ENCODE results near the gene CLEC4G.
"Not testable (repeated sequence)": the region's sequence is repeated elsewhere in the genome, so short reads cannot be mapped to it uniquely, and the experiment has no call there.

Gene CLEC4G, protein sequence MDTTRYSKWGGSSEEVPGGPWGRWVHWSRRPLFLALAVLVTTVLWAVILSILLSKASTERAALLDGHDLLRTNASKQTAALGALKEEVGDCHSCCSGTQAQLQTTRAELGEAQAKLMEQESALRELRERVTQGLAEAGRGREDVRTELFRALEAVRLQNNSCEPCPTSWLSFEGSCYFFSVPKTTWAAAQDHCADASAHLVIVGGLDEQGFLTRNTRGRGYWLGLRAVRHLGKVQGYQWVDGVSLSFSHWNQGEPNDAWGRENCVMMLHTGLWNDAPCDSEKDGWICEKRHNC

GRCh38 chr19:7732045-7732444, at the start of gene CLEC4G:
Gene CLEC4G, minus strand, starts transcription at chr19:7732110. Its CDS starts 8 bp downstream, at chr19:7732102.
- no peak for DNase-seq (ENCODE audit: low spot score)

GRCh38 chr19:7781157-7781556, 49.2 kb upstream of the CLEC4G start:
- DNase-seq (ENCODE audit: low spot score) = no peak

GRCh38 chr19:7779631-7780486, 47.9 kb upstream of the CLEC4G start:
- no peak for DNase-seq (ENCODE audit: low spot score)

- DNase-seq (ENCODE audit: low spot score) = peak; percentile 13
Measured at GRCh38 chr19:7778081-7778480, 46.2 kb upstream of the CLEC4G start.

GRCh38 chr19:7775761-7776160, 43.9 kb upstream of the CLEC4G start:
- DNase-seq (ENCODE audit: low spot score) = no peak

- no peak for DNase-seq (ENCODE audit: low spot score)
Measured at GRCh38 chr19:7773841-7774240, 41.9 kb upstream of the CLEC4G start.

DNA sequence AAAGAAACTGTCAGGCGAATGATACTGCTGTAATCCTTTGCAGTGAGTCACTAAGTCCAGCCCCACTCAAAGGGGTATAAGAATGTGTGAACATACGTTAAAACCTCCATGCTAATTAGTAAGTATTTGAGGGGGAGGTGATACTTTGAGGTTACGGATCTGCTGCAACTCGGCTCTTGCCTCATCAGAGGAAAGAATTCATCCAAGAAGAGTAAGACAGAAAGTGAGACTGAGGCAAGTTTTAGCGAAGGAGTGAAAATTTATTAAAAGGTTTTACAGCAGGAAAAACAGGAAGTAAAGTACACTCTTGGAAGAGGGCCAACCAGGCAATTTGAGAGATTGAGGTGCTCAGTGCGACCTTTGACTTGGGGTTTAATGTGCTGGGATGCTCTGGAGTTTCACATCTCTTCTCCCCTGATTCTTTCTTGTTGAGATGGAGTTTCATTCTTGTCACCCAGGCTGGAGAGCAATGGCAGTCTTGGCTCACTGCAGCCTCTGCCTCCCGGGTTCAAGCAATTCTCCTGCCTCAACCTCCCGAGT, 40.9 kb upstream of the CLEC4G start:
- peak; percentile 41 for DNase-seq (ENCODE audit: low spot score)

GRCh38 chr19:7771072-7771471, 39.2 kb upstream of the CLEC4G start:
- DNase-seq (ENCODE audit: low spot score) = no peak

DNA sequence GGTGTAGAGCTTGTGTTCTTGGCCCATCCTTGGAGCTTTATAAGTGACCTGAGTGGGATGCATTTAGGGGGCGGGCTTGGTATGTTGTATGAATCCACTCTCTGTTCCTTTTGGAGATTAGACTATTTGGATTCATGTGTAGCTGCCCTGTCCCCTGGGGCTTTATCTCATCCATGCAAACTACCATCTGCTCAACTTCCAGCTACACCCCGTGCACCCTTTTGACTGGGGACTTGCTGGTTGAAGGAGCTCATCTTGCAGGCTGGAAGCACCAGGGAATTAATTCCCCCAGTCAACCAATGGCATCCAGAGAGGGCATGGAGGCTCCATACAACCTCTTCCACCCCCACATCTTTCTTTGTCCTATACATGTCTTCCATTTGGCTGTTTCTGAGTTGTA, 37.3 kb upstream of the CLEC4G start:
- DNase-seq (ENCODE audit: low spot score) = no peak

DNA sequence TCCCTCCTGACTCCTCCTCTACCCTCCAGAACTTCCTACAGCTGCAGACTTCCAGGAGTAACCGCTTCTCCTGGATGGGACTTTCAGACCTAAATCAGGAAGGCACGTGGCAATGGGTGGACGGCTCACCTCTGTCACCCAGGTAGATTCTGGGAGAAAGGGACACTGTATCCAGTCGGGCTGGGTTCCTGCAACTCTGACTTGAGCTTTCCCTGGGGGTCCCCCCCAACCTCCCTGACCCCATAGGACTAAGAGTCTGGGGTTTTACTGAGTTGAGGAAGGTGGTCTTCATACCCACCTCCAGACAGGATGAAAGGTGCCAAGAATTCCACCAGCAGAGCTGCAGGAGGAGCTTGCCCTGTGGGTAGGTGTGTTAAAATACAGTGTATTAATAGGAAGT, 35.6 kb upstream of the CLEC4G start:
- DNase-seq (ENCODE audit: low spot score) = no peak

DNA sequence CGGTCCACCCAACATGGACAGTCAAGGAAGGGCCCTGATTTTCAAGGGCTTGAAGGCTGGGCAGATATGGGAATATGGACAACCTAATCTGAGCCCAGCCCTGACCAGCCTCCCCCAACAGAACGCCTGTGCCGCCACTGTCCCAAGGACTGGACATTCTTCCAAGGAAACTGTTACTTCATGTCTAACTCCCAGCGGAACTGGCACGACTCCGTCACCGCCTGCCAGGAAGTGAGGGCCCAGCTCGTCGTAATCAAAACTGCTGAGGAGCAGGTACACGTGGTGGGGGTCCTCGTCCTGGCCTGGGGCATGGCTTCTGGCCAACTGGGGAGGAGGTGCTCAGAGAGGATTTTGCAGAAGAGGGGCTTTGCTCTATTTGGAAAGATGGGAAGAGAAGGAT, 34.6 kb upstream of the CLEC4G start:
- DNase-seq (ENCODE audit: low spot score) = no peak

- not testable (repeated sequence) for DNase-seq (ENCODE audit: low spot score)
Measured at GRCh38 chr19:7765043-7765442, 33.1 kb upstream of the CLEC4G start.

DNA sequence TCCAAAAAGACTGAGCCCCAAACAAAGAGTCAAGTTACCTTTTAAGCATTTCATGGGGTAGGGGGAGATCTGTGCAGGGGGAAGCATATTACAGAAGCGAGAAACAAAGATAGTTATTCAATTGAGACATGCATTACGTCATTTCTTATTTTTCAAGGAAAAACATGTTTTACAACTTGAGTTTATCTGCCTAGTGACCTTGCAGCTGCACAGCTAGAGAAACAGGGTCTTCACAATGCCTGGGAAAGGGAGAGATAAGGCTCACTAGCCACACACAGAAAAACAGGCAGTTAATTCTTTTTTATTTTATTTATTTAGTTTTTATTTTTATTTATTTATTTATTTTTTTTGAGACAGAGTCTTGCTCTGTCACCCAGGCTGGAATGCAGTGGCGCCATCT, 32.2 kb upstream of the CLEC4G start:
- not testable (repeated sequence) for DNase-seq (ENCODE audit: low spot score)

GRCh38 chr19:7763696-7764095, 31.8 kb upstream of the CLEC4G start:
- no peak for DNase-seq (ENCODE audit: low spot score)

DNA sequence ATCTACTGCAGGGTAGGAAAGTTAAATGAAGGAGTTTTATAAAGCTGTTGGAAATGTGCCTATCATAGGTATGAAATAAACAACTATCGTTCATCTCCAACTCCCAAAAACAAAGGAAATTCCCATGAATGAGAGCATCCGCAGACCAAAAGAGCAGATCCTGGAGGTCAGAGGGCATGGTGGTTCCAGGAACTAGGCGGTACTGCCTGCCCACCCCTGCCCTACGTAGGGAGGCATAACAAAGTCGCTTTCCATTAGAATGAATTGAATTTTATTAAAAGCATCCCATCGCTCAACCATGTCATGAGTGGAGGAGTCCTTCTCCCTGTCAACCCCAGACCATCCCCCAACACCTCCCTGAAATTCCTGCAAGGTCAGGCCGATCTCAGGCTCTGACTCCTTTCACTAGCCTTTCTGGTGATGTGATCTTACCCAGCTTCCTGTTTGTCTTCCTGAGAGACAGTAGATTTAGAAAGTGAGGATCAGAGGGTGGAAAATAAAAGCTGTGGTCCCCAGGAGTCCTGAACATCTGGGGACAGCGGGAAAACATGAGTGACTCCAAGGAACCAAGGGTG, 30.9 kb upstream of the CLEC4G start, which contains the start of gene CLEC4M:
Gene CLEC4M (plus strand): TSS at position 525 of the 575 bp plus-strand sequence. CDS start 24 bp downstream, at position 549.
- DNase-seq (ENCODE audit: low spot score) = no peak

GRCh38 chr19:7759156-7759555, 27.2 kb upstream of the CLEC4G start:
- DNase-seq (ENCODE audit: low spot score) = no peak

DNA sequence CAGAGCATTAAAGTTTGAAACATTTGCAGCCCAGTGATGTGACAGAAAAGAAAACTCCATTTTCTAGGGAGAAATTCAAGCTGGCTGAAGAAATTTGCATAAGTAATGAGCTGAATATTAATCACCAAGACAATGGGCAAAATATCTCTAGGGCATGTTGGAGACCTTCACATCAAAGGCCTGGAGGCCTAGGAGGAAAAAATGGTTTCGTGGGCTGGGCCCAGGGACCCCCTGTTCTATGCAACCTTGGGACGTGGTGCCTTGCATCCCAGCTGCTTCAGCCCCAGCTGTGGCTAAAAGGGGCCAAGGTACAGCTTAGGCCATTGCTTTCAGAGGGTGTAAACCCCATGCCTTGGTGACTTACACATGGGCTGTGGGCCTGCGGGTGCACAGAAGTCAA, 25.4 kb upstream of the CLEC4G start:
- DNase-seq (ENCODE audit: low spot score) = no peak

DNA sequence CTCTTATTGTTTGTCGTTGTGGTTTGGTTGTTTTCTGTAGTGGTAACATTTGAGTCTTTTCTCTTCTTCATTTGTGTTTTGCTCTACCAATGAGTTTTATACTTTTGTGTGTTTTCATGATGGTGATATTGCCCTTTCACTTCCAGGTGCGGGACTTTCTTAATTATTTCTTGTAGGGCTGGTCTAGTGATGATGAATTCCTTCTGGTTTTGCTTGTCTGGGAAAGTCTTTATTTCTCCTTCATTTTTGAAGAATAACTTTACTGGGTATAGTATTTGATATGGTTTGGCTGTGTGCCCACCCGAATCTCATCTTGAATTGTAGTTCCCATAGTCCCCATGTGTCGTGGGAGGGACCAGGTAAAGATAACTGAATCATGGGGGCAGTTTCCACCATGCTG, 24.3 kb upstream of the CLEC4G start:
- no peak for DNase-seq (ENCODE audit: low spot score)

GRCh38 chr19:7751157-7751783, 19.4 kb upstream of the CLEC4G start:
- DNase-seq (ENCODE audit: low spot score) = peak; percentile 21

- DNase-seq (ENCODE audit: low spot score) = peak; percentile 43
Measured at GRCh38 chr19:7748756-7749155, 16.8 kb upstream of the CLEC4G start.

DNA sequence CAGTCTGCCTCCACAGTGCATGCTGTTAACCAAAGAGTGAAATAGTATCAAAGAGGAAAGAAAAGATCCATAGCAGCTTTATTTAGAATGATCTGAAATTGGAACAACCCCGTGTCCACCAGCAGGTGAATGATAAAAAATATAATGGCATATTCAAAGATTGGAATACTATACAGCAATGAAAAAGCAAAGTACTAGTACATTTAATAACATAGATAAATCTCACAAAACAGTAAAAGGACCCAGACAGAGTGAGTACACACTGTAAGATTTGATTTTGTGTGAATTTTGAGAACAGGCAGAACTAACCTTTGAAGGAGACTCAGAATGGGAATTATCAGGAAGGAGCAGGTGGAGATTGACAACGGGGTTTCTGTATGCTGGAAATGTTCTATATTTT, 16.3 kb upstream of the CLEC4G start:
- DNase-seq (ENCODE audit: low spot score) = no peak

Data from NAMALWA (cell line).